OCI-LY3 (cell line): Measurements from ENCODE around the gene LDB3.

Source experiments
- CTCF ChIP-seq: fragments of 200-600, 300-600 bp; sonication (generic); IDR thresholded peaks from 2 replicates; pipeline ENCODE4 v1.5.1; 2014; ENCODE audit warnings: antibody characterized with exemption, low read length, low read depth
- EZH2phosphoT487 ChIP-seq: fragments of 200-600 bp; shearing (Covaris generic); IDR thresholded peaks from 2 replicates; pipeline ENCODE4 v1.6.1; 2018; ENCODE audit warnings: antibody characterized with exemption, mixed run types, low read depth

DNA sequence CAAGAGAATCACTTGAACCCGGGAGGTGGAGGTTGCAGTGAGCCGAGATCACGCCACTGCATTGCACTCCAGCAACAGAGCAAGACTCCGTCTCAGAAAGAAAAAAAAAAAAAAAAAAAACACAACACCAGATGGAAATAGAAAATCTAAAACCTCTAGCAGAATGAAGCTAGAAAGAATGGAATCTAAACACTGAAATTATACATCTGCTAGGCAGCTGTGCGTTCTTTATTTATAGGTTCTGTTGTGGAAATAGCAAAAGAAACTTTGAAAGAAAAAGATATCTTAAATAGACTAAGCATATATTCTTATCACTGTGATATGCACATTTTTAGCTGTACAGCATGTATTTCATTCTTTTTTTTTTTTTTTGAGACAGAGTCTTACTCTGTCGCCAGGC, 105.2 kb downstream of the LDB3 start:
- no peak for TF ChIP-seq CTCF
- TF ChIP-seq EZH2phosphoT487, result no peak
